Nephron (organoid): ENCODE measurements around the gene ENDOD1.

Experiments
- H3K27ac Mint-ChIP-seq, 3 experiments: 2 replicates each; pipeline ENCODE4 v1.8.0; 2020; ENCODE audit warnings: mixed read lengths in 3 of 3, mild to moderate bottlenecking in 2 of 3, moderate library complexity in 1 of 3
- H3K27me3 Mint-ChIP-seq: 2 replicates; pipeline ENCODE4 v1.8.0; 2021; ENCODE audit warnings: low read depth, mild to moderate bottlenecking, moderate library complexity, mixed read lengths
- H3K36me3 Mint-ChIP-seq: 2 replicates; pipeline ENCODE4 v1.8.0; 2020; ENCODE audit warnings: low read depth, mixed read lengths
- H3K4me1 Mint-ChIP-seq: 2 replicates; pipeline ENCODE4 v1.8.0; 2020; ENCODE audit warnings: mixed read lengths
- H3K4me3 Mint-ChIP-seq, 3 experiments: 2 replicates each; pipeline ENCODE4 v1.8.0; 2020; ENCODE audit warnings: mild to moderate bottlenecking in 3 of 3, mixed read lengths in 3 of 3, moderate library complexity in 2 of 3
- H3K9me3 Mint-ChIP-seq: 2 replicates; pipeline ENCODE4 v1.8.0; 2020; ENCODE audit warnings: mixed read lengths
- TF ChIP-seq, protein P1 (sequence below), 3 experiments: fragments of 200-600 bp; sonication (generic); IDR thresholded peaks; one replicate each; pipeline ENCODE4 v1.5.0; 2021; ENCODE audit warnings: antibody characterized with exemption in 3 of 3; ENCODE audit not compliant: unreplicated experiment in 3 of 3

ENDOD1 gene

DNA sequence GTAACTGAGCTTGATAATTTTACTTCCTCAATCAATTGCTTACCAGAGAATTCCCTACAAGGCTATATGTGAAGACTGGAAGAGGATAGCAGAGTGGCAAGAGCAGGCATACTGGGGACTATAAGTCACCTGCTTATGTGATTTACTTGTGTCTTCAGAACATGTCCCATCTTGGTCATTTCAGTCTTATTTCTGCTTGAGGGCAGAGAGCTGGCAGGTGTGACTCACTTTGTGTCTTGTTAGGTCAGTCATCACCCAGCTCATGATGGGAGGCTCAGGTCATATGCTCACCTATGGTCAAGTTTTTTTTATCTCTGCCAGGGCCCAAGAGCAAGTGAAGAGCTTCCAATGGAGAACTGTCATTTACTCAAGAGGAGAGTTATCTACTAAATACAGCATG is 16.7 kb upstream of the ENDOD1 start:
- H3K36me3 Mint-ChIP-seq, result peaks cover 11% of the 10 kb centered on the region
- no peak overlapping the region for H3K4me3 Mint-ChIP-seq

DNA sequence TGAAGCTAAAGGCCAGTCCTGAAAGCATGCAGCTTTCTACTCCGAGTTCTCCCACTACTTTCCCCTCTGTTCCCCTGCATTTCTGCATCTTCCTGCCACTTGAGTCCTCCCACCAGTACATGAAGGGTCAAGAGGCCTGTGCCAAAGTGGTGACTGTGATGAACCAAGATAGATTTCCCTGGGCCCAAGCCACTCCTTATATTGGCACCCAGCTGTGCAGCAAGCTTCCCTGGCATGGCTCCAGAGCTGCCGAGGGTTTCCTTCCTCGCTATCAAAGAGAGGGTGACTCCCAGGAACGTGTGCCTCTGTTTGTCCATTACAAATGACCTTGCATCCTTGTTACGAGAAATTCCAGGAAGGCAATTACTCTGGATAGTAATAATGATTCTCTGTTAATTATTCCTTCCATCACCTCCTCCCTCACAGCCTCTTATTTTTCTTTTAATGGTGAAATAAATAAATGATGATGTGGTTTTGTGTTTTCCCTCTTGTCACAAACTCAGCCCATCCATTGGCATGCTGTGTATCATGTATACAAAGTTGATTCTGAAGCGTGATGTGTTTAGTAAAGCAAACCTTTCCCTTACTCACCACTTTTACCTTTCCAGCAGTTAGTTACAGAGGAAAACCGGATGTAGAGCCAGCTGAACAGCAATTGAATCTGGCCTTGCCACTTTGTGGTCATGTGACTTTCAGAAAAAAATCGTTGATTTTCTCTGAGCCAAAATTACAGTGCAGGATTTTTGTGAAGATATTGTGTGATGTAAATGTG is 14.7 kb upstream of the ENDOD1 start:
- Mint-ChIP-seq H3K27me3 (peaks cover 4% of the 10 kb centered on the region), H3K9me3 (no peaks in the 10 kb centered on the region), H3K4me1 (peaks cover 46% of the 10 kb centered on the region), H3K4me3 (no peak overlapping the region), H3K27ac (peak overlapping the region; percentile 64 to 85 (median 70)), H3K36me3 (peaks cover 7% of the 10 kb centered on the region)
- TF ChIP-seq, protein P1, sequence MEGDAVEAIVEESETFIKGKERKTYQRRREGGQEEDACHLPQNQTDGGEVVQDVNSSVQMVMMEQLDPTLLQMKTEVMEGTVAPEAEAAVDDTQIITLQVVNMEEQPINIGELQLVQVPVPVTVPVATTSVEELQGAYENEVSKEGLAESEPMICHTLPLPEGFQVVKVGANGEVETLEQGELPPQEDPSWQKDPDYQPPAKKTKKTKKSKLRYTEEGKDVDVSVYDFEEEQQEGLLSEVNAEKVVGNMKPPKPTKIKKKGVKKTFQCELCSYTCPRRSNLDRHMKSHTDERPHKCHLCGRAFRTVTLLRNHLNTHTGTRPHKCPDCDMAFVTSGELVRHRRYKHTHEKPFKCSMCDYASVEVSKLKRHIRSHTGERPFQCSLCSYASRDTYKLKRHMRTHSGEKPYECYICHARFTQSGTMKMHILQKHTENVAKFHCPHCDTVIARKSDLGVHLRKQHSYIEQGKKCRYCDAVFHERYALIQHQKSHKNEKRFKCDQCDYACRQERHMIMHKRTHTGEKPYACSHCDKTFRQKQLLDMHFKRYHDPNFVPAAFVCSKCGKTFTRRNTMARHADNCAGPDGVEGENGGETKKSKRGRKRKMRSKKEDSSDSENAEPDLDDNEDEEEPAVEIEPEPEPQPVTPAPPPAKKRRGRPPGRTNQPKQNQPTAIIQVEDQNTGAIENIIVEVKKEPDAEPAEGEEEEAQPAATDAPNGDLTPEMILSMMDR (IDR thresholded peaks at IDR 0.05; ENCODE audit: unreplicated experiment in 3 of 3), result no peak

More for the DNA sequence above, 16.7 kb upstream of the ENDOD1 start:
- Mint-ChIP-seq H3K4me1 (peaks cover 57% of the 10 kb centered on the region), H3K27ac (no peak overlapping the region), H3K9me3 (no peaks in the 10 kb centered on the region), H3K27me3 (peaks cover 1% of the 10 kb centered on the region)
- TF ChIP-seq, protein P1 (IDR thresholded peaks at IDR 0.05; ENCODE audit: unreplicated experiment in 3 of 3), result no peak

DNA sequence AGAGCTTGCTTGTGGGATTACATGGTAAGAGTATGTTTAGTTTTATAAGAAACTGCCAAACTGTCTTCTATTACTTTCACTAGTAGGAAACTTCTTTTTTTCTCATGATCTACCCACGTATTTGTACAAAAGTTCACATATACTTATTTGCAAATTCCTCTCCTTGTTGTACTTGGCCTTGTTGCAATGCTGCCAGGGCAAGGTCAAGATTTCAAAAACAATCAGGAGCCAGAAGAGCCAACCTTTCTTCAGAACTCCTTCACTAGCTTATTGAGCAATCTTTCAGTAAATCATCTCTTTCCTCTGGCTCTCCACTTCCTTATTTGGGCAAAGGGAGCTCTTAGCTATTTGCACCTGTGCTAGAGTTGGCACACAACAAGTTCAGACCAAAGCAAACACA is 13.2 kb upstream of the ENDOD1 start:
- peak overlapping the region; percentile 29 to 79 (median 70) for H3K27ac Mint-ChIP-seq
- H3K9me3 Mint-ChIP-seq, result no peaks in the 10 kb centered on the region
- H3K4me3 Mint-ChIP-seq, result no peak overlapping the region
- no peaks in the 10 kb centered on the region for H3K36me3 Mint-ChIP-seq
- H3K4me1 Mint-ChIP-seq, result peaks cover 39% of the 10 kb centered on the region
- TF ChIP-seq, protein P1 (IDR thresholded peaks at IDR 0.05; ENCODE audit: unreplicated experiment in 3 of 3), result no peak
- peaks cover 4% of the 10 kb centered on the region for H3K27me3 Mint-ChIP-seq

DNA sequence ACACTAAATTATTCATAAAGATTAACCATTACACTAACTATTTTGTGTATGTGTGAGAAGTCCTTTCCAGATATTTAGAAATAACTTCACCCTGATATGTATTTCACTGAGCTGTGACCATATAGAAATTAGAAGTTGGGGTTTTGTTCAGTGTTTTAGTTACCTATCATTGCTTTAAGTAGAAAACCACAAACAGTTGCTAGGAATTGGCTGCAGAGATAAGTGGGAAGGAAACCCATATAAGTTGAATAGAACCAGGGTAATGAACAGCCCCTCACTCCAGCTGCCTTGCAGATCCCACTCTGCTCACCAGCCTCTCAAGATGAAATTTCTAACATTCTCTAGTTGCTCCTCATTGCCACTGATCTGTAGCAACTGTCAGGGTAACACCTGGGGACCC is 12.7 kb upstream of the ENDOD1 start:
- Mint-ChIP-seq H3K36me3 (no peaks in the 10 kb centered on the region), H3K9me3 (no peaks in the 10 kb centered on the region), H3K4me1 (peaks cover 39% of the 10 kb centered on the region), H3K4me3 (no peak overlapping the region), H3K27me3 (peaks cover 4% of the 10 kb centered on the region), H3K27ac (peak overlapping the region; percentile 29 to 79 (median 70))
- TF ChIP-seq, protein P1 (IDR thresholded peaks at IDR 0.05; ENCODE audit: unreplicated experiment in 3 of 3), result no peak

DNA sequence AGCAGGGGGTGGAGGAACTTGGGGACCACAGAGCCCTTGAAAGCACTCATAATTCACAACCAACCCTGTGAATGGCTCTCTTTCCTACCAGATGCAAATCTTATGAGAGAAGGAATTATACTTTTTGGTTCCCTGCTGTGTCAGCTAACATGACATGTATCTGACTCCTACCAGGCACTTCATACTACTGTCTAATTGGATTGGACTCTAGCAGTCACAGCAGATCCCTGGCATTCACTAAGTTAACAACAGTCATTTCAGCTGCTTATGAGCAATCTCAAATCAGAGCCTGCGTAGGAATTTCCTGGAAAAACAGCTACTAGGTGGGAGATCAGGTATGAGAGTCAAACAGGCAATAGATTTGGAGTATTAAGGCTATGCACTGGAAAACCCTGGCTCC is 11.1 kb upstream of the ENDOD1 start:
- TF ChIP-seq, protein P1 (IDR thresholded peaks at IDR 0.05; ENCODE audit: unreplicated experiment in 3 of 3), result no peak
- H3K4me3 Mint-ChIP-seq, result no peak overlapping the region

DNA sequence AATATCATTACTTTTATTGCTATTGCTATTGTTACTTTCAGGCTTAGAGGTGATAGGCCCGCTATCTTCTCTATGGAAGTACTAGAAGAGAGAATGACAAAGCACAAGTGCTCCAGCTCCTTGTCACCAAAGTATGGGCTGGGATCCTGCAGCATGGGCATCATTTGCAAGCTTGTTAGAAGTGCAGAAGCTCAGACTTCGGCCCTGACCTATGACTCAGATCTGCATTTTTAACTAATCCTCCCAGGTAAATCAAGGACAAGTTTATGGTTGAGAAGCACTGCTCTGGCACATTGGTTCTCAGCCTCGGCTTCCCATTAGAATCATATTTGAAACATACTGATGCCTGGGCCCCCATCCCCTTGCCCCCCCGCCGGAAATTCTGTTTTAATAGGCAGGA is 8.6 kb upstream of the ENDOD1 start:
- Mint-ChIP-seq H3K9me3 (no peaks in the 10 kb centered on the region), H3K4me1 (peaks cover 19% of the 10 kb centered on the region), H3K27me3 (peaks cover 4% of the 10 kb centered on the region), H3K27ac (no peak overlapping the region), H3K36me3 (no peaks in the 10 kb centered on the region), H3K4me3 (no peak overlapping the region)
- TF ChIP-seq, protein P1 (IDR thresholded peaks at IDR 0.05; ENCODE audit: unreplicated experiment in 3 of 3), result no peak

More for the DNA sequence above, 11.1 kb upstream of the ENDOD1 start:
- no peaks in the 10 kb centered on the region for H3K36me3 Mint-ChIP-seq
- H3K27me3 Mint-ChIP-seq, result peaks cover 4% of the 10 kb centered on the region
- H3K27ac Mint-ChIP-seq, result peak overlapping the region in 2 of 3 experiments; percentile 14 to 52
- H3K9me3 Mint-ChIP-seq, result no peaks in the 10 kb centered on the region
- peaks cover 42% of the 10 kb centered on the region for H3K4me1 Mint-ChIP-seq
